GM23248 (cell line): Measurements from ENCODE around the gene BTBD2.

Source experiments
- EZH2 ChIP-seq: fragments of 200-600 bp; sonication (generic); IDR thresholded peaks from 2 replicates; pipeline ENCODE4 v1.6.1; 2018; ENCODE audit warnings: antibody characterized with exemption, mild to moderate bottlenecking; ENCODE audit not compliant: insufficient read depth, poor library complexity, severe bottlenecking
- EZH2phosphoT487 ChIP-seq: fragments of 200-600 bp; sonication (generic); IDR thresholded peaks from 2 replicates; pipeline ENCODE4 v1.6.1; 2018; ENCODE audit warnings: antibody characterized with exemption, moderate library complexity, mild to moderate bottlenecking, low read depth; ENCODE audit not compliant: insufficient read depth

DNA sequence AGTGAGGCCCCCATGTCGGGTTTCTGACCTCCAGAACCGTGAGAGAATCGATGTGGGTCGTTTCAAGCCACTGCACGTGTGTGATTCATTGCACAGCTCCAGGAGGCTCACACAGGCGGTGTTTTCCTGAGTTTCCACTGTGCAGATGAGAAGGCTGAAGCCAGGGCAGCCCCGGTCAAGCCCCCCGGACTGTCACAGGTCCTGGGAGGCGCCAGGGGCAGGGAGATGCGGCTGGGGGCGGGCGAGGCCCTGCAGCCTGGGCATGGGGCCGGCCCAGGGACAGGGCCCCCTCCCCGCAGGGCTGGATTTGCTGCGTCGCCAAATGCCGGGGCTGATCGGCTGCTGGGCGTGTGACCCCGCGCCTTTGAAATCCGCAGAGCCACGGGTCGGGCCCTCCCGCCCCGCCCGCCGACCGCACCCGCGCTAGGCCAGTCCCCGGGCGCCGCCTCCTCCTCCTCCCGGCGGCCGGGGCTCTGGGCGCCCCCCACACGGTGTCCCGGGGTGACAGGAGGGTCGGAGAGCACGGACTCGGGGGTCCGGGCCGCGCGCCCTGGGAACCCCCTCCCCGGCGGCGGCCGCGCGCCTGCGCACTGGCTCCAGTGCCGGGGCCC, 45.5 kb upstream of the BTBD2 start:
- no peak for TF ChIP-seq EZH2
- no peak for TF ChIP-seq EZH2phosphoT487
